ENCODE data around the gene SPRR4.

GRCh38 chr1:152976688-152977087, 6.2 kb downstream of the SPRR4 start:
- TF ChIP-seq, protein P1, sequence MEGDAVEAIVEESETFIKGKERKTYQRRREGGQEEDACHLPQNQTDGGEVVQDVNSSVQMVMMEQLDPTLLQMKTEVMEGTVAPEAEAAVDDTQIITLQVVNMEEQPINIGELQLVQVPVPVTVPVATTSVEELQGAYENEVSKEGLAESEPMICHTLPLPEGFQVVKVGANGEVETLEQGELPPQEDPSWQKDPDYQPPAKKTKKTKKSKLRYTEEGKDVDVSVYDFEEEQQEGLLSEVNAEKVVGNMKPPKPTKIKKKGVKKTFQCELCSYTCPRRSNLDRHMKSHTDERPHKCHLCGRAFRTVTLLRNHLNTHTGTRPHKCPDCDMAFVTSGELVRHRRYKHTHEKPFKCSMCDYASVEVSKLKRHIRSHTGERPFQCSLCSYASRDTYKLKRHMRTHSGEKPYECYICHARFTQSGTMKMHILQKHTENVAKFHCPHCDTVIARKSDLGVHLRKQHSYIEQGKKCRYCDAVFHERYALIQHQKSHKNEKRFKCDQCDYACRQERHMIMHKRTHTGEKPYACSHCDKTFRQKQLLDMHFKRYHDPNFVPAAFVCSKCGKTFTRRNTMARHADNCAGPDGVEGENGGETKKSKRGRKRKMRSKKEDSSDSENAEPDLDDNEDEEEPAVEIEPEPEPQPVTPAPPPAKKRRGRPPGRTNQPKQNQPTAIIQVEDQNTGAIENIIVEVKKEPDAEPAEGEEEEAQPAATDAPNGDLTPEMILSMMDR (optimal IDR thresholded peaks at IDR 0.05 in 1 of 3, IDR thresholded peaks at IDR 0.05 in 1 of 3, conservative IDR thresholded peaks at IDR 0.05 in 1 of 3; ENCODE audit: extremely low read depth in 1 of 3, insufficient read depth in 2 of 3, low read length in 3 of 3), result no peak
- no peak for TF ChIP-seq EZH2 (IDR thresholded peaks at IDR 0.05; ENCODE audit: low read length)
